ENCODE measurements around the gene CKAP2L. TPM values are rescaled to one million over a fixed set of nuclear protein-coding genes. Genes with fewer than 3 reads are reported as not detected.
A peak's percentile ranks its signal among the peaks of the same experiment; 100 is the strongest.

CKAP2L gene
- total RNA-seq: 10 to 100 TPM; 31.4 to 35.8 TPM

DNA sequence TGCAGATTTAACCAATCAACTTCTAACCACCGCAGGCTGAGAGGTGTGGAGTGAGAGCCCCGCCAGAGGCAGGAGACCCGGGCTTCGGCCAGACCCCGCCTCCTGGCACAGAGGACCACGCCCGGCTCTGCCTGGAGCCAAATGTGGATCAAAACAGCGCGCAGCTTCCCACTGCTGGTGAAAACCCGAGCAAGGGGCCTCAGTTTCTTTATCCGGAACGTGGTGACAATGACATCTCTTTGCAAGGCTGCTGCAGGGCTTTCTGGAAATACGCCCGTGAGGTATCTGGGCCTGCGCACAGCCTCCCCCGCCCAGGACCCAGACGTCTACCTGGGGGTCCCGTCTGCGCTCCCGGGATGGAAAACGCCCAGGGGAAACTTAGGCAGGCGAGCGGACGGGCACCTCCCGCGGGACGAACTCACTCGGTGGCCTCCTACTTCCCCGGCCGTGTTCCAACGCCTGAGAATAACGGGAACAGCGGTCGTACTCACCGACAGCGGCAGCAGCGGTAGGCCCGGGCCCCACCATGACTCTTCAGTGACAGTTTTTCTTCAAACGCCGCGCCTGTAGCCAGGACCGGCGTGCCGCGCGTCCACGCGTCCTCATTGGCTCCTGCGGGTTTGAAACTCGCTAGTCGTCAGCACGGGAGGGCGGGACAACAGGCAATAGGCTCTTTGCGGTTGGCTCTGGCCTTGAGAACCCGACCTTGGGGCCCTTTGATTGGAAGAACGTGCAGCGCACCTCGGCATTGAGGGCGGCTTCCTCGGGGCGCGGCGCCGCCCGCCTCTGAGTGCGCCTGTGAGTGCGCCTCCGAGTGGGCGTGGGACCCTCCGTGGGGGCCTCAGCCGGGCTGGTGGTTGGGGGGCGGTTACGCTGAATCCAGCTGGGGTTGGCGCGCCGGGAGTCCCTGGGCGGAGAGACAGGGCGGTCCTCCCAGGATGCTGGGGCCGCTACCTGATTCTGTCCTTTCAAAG, at the start of gene CKAP2L:
Gene CKAP2L, minus strand, starts transcription at position 539 of the 974 bp plus-strand sequence. Its CDS starts 11 bp downstream, at position 528.
- Mint-ChIP-seq H3K27ac (peak within 1 kb of the TSS; percentile 96), H3K27me3 (no peaks in the 10 kb centered on the region), H3K4me1 (peaks cover 26% of the 10 kb centered on the region), H3K4me3 (peak within 1 kb of the TSS; percentile 99), H3K9me3 (no peaks in the 10 kb centered on the region), H3K36me3 (ENCODE audit: low read depth) (peaks cover 30% of the 10 kb centered on the region)
- ATAC-seq (replicated peaks): peak; percentile 97

- Mint-ChIP-seq H3K27ac (peak overlapping the region; percentile 53), H3K4me1 (peaks cover 19% of the 10 kb centered on the region), H3K36me3 (ENCODE audit: low read depth) (no peaks in the 10 kb centered on the region), H3K9me3 (peaks cover 4% of the 10 kb centered on the region), H3K4me3 (peak overlapping the region; percentile 45), H3K27me3 (no peaks in the 10 kb centered on the region)
- no peak for ATAC-seq (replicated peaks)
Measured at GRCh38 chr2:112813280-112813966, 49.0 kb upstream of the CKAP2L start.

GRCh38 chr2:112812318-112813267, 48.2 kb upstream of the CKAP2L start:
- Mint-ChIP-seq H3K4me1 (peaks cover 19% of the 10 kb centered on the region), H3K27me3 (no peaks in the 10 kb centered on the region), H3K4me3 (peak overlapping the region; percentile 45), H3K9me3 (peaks cover 5% of the 10 kb centered on the region), H3K36me3 (ENCODE audit: low read depth) (no peaks in the 10 kb centered on the region), H3K27ac (peak overlapping the region; percentile 53)
- ATAC-seq (replicated peaks): peak; percentile 65

- ATAC-seq (replicated peaks): peak; percentile 85
- H3K4me3 Mint-ChIP-seq: peak overlapping the region; percentile 45
- peak overlapping the region; percentile 53 for H3K27ac Mint-ChIP-seq
- no peaks in the 10 kb centered on the region for H3K27me3 Mint-ChIP-seq
- peaks cover 10% of the 10 kb centered on the region for H3K9me3 Mint-ChIP-seq
- H3K36me3 Mint-ChIP-seq (ENCODE audit: low read depth): no peaks in the 10 kb centered on the region
- peaks cover 19% of the 10 kb centered on the region for H3K4me1 Mint-ChIP-seq
Measured at GRCh38 chr2:112811841-112812306, 47.5 kb upstream of the CKAP2L start.

- H3K4me3 Mint-ChIP-seq: peak overlapping the region; percentile 19
- peaks cover 10% of the 10 kb centered on the region for H3K9me3 Mint-ChIP-seq
- H3K27me3 Mint-ChIP-seq: no peaks in the 10 kb centered on the region
- H3K4me1 Mint-ChIP-seq: peaks cover 19% of the 10 kb centered on the region
- no peaks in the 10 kb centered on the region for H3K36me3 Mint-ChIP-seq (ENCODE audit: low read depth)
- no peak for ATAC-seq (replicated peaks)
- peak overlapping the region; percentile 53 for H3K27ac Mint-ChIP-seq
Measured at GRCh38 chr2:112811276-112811831, 46.9 kb upstream of the CKAP2L start.

DNA sequence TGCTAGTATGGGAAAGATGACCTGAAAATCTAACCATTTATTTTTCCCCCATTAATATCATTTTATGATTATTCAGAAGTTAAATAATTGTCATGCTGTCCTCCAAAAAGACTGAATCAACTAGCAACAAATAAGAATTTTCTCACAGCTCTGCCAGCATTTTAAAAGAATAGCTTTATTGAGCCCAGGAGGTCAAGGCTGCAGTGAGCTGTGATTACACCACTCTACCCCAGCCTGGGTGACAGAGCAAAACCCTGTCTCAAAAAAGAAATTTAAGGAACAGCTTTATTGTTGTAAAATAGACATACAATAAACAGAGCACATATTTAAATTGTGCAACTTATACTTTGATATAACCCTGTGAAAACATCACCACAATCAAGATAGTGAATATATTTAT, 44.7 kb upstream of the CKAP2L start:
- ATAC-seq (replicated peaks): no peak
- peaks cover 10% of the 10 kb centered on the region for H3K9me3 Mint-ChIP-seq
- peaks cover 24% of the 10 kb centered on the region for H3K4me1 Mint-ChIP-seq
- H3K4me3 Mint-ChIP-seq: no peak overlapping the region
- no peaks in the 10 kb centered on the region for H3K27me3 Mint-ChIP-seq
- peak overlapping the region; percentile 4 for H3K27ac Mint-ChIP-seq
- peaks cover 4% of the 10 kb centered on the region for H3K36me3 Mint-ChIP-seq (ENCODE audit: low read depth)

DNA sequence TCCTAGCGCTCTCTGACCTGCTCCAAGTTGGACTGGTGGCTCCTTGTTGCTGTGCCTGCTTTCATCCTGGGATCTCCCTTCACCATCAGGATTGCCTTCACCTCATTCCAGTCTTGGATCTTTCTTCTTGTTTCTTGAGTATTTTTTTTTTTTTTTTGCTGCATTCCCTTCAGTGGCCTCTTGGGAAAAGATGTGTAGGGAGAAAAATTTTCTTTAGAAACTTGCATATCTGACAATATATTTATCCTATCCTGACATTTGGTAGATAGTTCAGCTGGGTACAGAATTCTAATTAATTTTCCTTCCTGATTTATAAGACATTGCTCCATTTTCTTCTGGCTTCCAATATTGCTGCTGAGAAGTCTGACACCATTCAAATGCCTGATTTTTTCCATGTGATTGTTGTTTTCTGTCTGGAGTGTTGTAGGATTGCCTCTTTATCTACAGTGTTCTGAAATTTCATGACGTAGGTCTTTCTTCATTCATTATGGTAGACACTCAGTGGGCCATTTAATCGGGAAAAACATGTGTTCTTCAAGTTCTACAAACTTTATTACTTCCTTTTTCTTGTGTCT, 42.9 kb upstream of the CKAP2L start:
- H3K27me3 Mint-ChIP-seq: no peaks in the 10 kb centered on the region
- no peak for ATAC-seq (replicated peaks)
- no peak overlapping the region for H3K27ac Mint-ChIP-seq
- peaks cover 10% of the 10 kb centered on the region for H3K9me3 Mint-ChIP-seq
- no peak overlapping the region for H3K4me3 Mint-ChIP-seq
- peaks cover 16% of the 10 kb centered on the region for H3K4me1 Mint-ChIP-seq
- H3K36me3 Mint-ChIP-seq (ENCODE audit: low read depth): peaks cover 7% of the 10 kb centered on the region

DNA sequence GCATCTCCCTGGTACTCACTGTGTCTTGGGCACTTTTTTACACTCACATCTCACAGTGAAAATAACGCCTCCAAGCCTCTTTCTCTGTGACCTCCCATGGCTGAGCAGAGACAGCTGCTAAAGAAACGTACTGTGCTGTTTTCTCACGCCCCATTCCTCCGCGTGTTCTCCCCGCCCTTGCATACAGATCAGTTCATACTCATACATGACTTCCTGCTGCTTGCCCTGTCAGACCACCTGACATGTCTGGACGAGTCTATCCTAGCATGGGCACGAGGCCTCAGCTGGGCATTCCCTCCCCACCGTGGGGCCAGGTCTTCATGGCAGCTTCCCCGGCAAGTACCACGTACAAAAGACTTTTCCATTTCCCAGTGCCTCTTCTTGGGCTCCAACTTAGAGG, 41.1 kb upstream of the CKAP2L start:
- Mint-ChIP-seq H3K36me3 (ENCODE audit: low read depth) (peaks cover 7% of the 10 kb centered on the region), H3K27ac (peak overlapping the region; percentile 61), H3K4me1 (peaks cover 12% of the 10 kb centered on the region), H3K4me3 (no peak overlapping the region), H3K27me3 (no peaks in the 10 kb centered on the region), H3K9me3 (peaks cover 10% of the 10 kb centered on the region)
- no peak for ATAC-seq (replicated peaks)

- Mint-ChIP-seq H3K9me3 (peaks cover 6% of the 10 kb centered on the region), H3K27ac (peak overlapping the region; percentile 96), H3K4me1 (peaks cover 21% of the 10 kb centered on the region), H3K4me3 (peak overlapping the region; percentile 52), H3K27me3 (no peaks in the 10 kb centered on the region), H3K36me3 (ENCODE audit: low read depth) (peaks cover 7% of the 10 kb centered on the region)
- ATAC-seq (replicated peaks): peak; percentile 92
Measured at GRCh38 chr2:112803691-112804521, 39.5 kb upstream of the CKAP2L start.

GRCh38 chr2:112800881-112801583, 36.6 kb upstream of the CKAP2L start:
- Mint-ChIP-seq H3K4me3 (peak overlapping the region; percentile 9), H3K4me1 (peaks cover 27% of the 10 kb centered on the region), H3K36me3 (ENCODE audit: low read depth) (peaks cover 7% of the 10 kb centered on the region), H3K9me3 (no peaks in the 10 kb centered on the region), H3K27me3 (peaks cover 5% of the 10 kb centered on the region), H3K27ac (peak overlapping the region; percentile 87)
- no peak for ATAC-seq (replicated peaks)

DNA sequence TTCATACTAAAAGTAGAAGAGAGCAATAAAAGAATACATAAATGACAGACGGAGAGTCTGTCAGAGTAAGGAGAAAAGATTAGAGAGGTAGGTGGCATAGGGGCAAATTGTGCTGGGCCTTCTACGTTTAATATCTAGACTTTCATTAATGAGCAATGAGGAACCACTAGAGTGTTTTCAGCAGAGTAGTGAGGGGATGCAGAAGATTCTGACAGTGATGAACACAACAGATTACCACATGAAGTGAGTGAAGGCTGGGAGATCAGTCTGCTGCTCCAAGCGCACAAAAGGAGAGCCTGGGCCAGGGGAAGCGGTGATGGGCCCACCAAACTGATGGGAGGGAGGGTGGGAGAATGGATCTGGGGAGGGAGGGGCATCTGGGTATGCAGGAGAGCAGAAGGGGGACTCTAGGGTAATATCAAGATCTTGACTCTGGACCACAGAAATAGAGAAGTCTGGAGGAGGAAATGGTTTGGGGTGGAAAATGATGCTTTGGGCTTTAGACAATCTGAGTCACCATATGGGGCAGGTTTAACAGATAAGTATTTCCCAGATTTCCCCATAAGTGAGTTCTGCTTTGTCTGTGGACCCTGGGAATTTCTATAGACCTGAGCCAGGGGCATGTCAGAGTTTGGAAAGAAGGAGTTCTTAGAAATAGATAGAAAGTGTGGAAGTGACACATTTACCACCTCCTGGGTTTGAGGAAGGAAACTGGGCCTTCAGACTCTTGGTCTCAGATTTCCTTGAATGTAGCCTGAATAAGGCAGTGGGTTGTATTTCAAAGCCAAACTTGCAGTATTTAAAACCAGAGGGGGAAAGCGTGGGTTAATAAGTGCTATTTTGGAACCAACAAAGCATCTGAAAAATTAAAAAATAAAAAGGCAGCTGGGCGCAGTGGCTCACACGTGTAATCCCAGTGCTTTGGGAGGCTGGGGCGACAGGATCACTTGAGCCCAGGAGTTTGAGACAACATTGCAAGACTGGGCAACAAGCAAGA, 34.9 kb upstream of the CKAP2L start:
- Mint-ChIP-seq H3K4me3 (peak overlapping the region; percentile 0), H3K9me3 (no peaks in the 10 kb centered on the region), H3K36me3 (ENCODE audit: low read depth) (peaks cover 5% of the 10 kb centered on the region), H3K27ac (peak overlapping the region; percentile 31), H3K4me1 (peaks cover 29% of the 10 kb centered on the region), H3K27me3 (peaks cover 5% of the 10 kb centered on the region)
- ATAC-seq (replicated peaks): peak; percentile 53

Data from activated T-helper 17 cell treated with anti-CD3 and anti-CD28 coated beads, Interleukin-2, amount 50 U/mL, for 72 hours (primary cell).